ENCODE data around the gene SSR2.

- TF ChIP-seq CTCF (IDR thresholded peaks at IDR 0.05; ENCODE audit: low read depth, low read length) = no peak
- TF ChIP-seq EZH2phosphoT487 (IDR thresholded peaks at IDR 0.05; ENCODE audit: low read depth) = no peak
Observed at GRCh38 chr1:156006666-156007376, 13.9 kb downstream of the SSR2 start.
